ENCODE measurements around the gene NOM1. TPM values are rescaled to one million over a fixed set of nuclear protein-coding genes. Genes with fewer than 3 reads are reported as not detected.

NOM1 gene
- total RNA-seq, 1 donor from 2014 or later: 19.7 TPM

DNA sequence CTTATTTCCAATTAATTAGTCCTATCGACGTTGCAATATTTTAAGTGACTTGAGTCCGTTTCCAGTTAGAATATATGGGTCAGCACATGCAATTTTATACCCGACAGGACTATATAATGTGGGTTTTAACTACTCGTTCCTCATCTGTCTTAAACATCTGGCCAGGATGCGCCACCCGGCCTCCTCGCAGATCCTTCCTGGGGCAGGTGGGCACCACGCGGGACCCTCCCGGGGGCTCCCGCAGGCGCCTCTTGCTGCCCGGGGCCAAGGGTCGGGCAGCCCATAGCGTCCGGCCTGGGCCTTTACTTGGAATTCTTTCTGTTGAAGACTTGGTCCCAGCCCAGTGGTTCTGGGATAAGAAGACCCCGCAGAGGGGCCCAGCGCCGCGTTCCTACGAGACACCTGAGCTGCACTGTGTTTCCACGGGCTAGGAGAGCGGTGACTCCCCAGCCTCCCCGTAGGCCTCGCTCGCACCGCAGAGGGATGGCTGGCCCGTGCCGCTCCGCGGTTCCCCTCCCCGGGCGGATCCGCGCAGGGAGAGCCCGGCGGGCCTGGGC is 71.1 kb downstream of the NOM1 start:
- peaks cover 10% of the 10 kb centered on the region for H3K9me3 Mint-ChIP-seq (ENCODE audit: unreplicated experiment)
- Histone ChIP-seq H3K4me2 (ENCODE audit: low read length) (no peak overlapping the region), H4K20me1 (ENCODE audit: insufficient read depth, low read length) (no peaks in the 10 kb centered on the region), H3K4me3 (ENCODE audit: insufficient read depth, low read depth, low read length) (no peak overlapping the region), H3K27me3 (ENCODE audit: insufficient read depth, low read length) (peaks cover 91% of the 10 kb centered on the region), H3K79me2 (ENCODE audit: insufficient read depth, low read length) (no peaks in the 10 kb centered on the region), H3K27ac (ENCODE audit: low read depth, low read length) (no peak overlapping the region), H3K9ac (ENCODE audit: low read length) (no peak overlapping the region), H3K36me3 (ENCODE audit: insufficient read depth, low read length) (no peaks in the 10 kb centered on the region), H2AFZ (ENCODE audit: low read depth, low read length) (no peak overlapping the region), H3K4me1 (ENCODE audit: insufficient read depth, low read length) (peaks cover 4% of the 10 kb centered on the region), H3K9me3 (ENCODE audit: insufficient read depth, low read depth, low read length) (no peaks in the 10 kb centered on the region)
- H3K4me1 Mint-ChIP-seq (ENCODE audit: low read depth, unreplicated experiment): no peaks in the 10 kb centered on the region
- peaks cover 2% of the 10 kb centered on the region for H3K36me3 Mint-ChIP-seq (ENCODE audit: low read depth, unreplicated experiment)
- DNase-seq (ENCODE audit: low read depth): no peak
- no peak overlapping the region for H3K4me3 Mint-ChIP-seq (ENCODE audit: unreplicated experiment)
- no peak for FAIRE-seq
- TF ChIP-seq, protein P1, sequence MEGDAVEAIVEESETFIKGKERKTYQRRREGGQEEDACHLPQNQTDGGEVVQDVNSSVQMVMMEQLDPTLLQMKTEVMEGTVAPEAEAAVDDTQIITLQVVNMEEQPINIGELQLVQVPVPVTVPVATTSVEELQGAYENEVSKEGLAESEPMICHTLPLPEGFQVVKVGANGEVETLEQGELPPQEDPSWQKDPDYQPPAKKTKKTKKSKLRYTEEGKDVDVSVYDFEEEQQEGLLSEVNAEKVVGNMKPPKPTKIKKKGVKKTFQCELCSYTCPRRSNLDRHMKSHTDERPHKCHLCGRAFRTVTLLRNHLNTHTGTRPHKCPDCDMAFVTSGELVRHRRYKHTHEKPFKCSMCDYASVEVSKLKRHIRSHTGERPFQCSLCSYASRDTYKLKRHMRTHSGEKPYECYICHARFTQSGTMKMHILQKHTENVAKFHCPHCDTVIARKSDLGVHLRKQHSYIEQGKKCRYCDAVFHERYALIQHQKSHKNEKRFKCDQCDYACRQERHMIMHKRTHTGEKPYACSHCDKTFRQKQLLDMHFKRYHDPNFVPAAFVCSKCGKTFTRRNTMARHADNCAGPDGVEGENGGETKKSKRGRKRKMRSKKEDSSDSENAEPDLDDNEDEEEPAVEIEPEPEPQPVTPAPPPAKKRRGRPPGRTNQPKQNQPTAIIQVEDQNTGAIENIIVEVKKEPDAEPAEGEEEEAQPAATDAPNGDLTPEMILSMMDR (IDR thresholded peaks at IDR 0.05; ENCODE audit: insufficient read depth, low read depth, low read length): no peak
- peak; percentile 98 for TF ChIP-seq EZH2 (IDR thresholded peaks at IDR 0.05; ENCODE audit: insufficient read depth, low read length)
- H3K27ac Mint-ChIP-seq (ENCODE audit: unreplicated experiment): no peak overlapping the region
- peaks cover 71% of the 10 kb centered on the region for H3K27me3 Mint-ChIP-seq (ENCODE audit: low read depth, unreplicated experiment)

DNA sequence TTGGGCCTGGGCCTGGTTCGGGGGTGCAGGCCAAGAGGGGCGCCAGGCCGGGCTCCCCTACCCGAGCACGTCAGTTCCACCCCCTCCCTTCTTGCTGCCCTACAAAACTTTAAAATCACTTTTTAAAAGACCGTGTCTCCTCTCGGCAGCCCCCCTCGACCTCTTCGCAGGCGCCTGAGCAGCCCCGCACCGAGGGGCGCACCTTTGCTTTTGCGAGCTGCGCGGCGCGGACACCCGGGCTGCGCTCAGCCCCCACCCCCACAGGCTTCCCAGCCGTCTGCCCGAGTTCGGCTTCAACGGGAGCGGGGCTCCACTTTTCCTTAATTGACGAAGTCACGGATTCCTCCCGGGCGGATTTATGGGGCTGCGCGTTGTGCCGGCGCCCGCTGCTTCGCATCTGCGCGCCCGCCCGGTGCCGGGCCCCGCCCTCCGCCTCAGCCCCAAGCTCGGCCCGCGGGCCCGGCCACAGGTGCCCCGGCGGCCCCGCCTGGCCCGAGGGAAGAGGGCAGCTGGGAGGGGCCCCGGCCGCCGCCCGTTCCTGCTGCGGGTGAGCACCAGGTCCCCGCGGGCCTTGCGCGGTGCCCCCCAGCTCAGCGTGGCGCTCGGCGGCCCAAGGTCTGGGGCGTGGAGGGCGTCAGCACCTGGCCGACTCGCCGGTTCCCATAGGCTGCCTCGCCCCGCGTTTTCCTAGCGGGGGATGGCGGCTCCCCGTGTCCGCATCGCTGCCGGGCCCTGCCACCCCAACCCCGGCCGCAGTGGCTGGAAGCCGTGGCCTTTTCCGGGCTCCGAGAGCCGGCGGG is 71.8 kb downstream of the NOM1 start:
- peaks cover 71% of the 10 kb centered on the region for H3K27me3 Mint-ChIP-seq (ENCODE audit: low read depth, unreplicated experiment)
- H2AFZ ChIP-seq (ENCODE audit: low read depth, low read length): no peak overlapping the region

More for the DNA sequence above, 71.8 kb downstream of the NOM1 start:
- H3K4me2 ChIP-seq (ENCODE audit: low read length): no peak overlapping the region
- no peak overlapping the region for H3K9ac ChIP-seq (ENCODE audit: low read length)
- FAIRE-seq (no peak), DNase-seq (ENCODE audit: low read depth) (no peak)
- H3K4me1 ChIP-seq (ENCODE audit: insufficient read depth, low read length): peaks cover 4% of the 10 kb centered on the region
- no peaks in the 10 kb centered on the region for H3K9me3 ChIP-seq (ENCODE audit: insufficient read depth, low read depth, low read length)
- H3K27ac Mint-ChIP-seq (ENCODE audit: unreplicated experiment): no peak overlapping the region
- H3K36me3 ChIP-seq (ENCODE audit: insufficient read depth, low read length): no peaks in the 10 kb centered on the region
- peaks cover 10% of the 10 kb centered on the region for H3K9me3 Mint-ChIP-seq (ENCODE audit: unreplicated experiment)
- H4K20me1 ChIP-seq (ENCODE audit: insufficient read depth, low read length): no peaks in the 10 kb centered on the region
- TF ChIP-seq, protein P1 (IDR thresholded peaks at IDR 0.05; ENCODE audit: insufficient read depth, low read depth, low read length): no peak
- TF ChIP-seq EZH2 (IDR thresholded peaks at IDR 0.05; ENCODE audit: insufficient read depth, low read length): peak; percentile 98
- no peaks in the 10 kb centered on the region for H3K4me1 Mint-ChIP-seq (ENCODE audit: low read depth, unreplicated experiment)
- H3K27me3 ChIP-seq (ENCODE audit: insufficient read depth, low read length): peaks cover 87% of the 10 kb centered on the region
- H3K4me3 ChIP-seq (ENCODE audit: insufficient read depth, low read depth, low read length): no peak overlapping the region
- no peak overlapping the region for H3K27ac ChIP-seq (ENCODE audit: low read depth, low read length)
- H3K36me3 Mint-ChIP-seq (ENCODE audit: low read depth, unreplicated experiment): peaks cover 2% of the 10 kb centered on the region
- H3K79me2 ChIP-seq (ENCODE audit: insufficient read depth, low read length): no peaks in the 10 kb centered on the region
- H3K4me3 Mint-ChIP-seq (ENCODE audit: unreplicated experiment): no peak overlapping the region

Data from astrocyte (in vitro differentiated cells and primary cell).